Measurements from ENCODE around the gene SLCO2A1.
"Not testable (repeated sequence)": the region's sequence is repeated elsewhere in the genome, so short reads cannot be mapped to it uniquely, and the experiment has no call there.

Gene SLCO2A1

DNA sequence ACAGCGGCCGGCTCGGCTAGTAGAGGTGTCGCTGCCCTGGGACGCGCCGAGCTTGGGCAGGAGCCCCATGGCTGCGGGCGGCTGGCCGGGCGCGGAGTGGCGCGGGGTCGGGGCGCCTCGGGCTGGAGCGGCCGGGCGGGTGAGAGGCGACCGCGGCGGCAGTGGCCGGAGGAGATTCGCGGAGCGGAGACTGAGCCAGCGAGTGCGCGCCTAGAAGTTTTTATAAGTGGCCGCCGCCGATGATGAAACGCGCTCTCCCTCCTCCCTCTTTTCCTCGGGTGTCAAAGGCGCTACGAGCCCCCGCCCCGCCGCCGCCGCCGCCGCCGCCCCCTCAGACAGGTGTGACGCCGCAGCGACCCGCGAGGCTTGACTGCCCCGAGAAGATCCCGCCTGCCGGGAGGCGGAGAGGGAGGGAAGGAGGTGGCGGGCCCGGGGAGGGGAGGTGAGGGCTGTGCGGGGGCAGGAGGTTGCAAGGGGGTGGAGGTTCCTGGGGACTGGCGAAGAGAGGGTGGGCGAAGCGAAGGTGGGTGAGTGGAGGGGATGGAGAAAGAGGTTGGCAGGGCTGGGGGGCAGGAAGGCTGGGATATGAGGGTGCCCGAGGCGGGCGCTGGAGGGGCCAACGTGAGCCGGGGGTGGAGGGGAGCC is at the start of gene SLCO2A1:
Gene SLCO2A1, minus strand, starts transcription at position 192 of the 645 bp plus-strand sequence. Its CDS starts 123 bp downstream, at position 69.
- DNase-seq = peak; percentile 33

DNA sequence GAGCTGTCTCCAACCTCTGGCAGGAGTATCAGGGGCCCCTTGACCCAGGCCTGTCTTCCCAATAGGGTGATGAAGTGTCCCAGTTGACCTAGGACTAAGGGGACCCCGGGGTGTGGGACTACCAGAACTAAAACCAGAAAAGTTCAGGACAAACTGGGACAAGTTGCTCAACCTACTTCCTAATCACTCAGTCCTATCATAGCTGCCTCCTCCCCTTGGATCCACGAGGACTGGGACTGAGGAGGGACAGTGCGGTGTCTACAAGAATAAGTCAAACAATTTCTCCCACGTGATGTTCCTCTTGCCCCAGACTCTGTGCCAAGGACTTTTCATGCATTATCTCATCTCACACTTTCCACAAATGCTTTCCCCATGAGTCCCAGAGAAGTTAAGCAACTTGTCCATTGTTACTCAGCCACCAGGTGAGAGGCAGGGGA is 49.4 kb upstream of the SLCO2A1 start:
- no peak for DNase-seq

DNA sequence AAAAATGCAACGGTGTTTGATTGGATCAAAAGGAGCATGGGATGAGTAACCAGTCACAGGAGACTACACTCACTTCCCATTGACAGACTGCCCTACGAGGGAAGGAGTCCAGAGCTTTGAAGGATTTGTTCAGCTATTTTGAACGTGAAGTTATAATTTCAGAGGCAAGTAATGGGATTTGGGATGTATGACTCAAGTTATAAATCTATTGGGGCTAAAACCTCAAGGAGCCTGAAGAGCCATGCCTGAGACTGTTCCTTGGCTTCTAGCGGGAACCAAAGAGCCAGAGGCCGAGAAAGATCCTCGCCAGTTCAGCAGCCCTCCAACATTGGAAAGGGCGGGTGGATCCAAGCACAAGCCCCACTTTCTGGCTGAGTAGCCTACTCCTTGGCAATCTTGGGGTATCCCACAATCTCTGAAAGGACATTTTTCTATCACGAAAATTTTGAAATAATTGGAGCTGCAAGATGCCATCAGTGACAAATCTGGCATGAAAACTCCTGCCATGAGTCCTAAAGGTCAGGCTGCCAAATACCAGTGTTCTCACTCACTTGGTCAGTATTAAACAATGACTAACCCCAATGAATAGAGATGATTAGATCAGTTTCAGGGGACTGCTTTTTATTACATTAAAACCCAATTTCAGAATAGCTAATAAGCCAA is 48.6 kb upstream of the SLCO2A1 start:
- no peak for DNase-seq

DNA sequence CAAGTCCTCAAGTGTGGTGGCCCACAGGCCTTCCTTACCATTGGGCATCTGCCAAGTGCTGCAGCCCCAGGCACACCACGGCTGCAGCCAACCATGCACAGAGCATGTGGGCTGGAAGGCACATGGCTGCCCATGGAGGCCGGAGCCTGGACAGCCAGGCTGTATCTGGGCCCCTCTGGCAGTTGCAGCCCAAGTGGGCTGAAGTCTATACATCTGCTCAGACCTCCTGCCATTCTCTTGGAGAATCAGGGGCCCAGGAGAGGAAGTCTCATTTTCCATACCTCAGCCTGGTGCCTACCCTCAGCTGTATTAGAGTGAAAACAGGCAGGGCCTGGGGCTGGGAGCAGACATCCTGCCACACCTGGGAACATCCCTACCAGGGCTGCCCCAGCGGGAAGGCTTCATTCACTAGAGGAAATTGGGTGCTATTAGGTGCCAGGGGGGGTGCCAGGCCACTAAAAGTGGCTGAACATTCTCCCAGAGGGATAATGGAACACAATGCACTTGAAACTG is 48.0 kb upstream of the SLCO2A1 start:
- no peak for DNase-seq

DNA sequence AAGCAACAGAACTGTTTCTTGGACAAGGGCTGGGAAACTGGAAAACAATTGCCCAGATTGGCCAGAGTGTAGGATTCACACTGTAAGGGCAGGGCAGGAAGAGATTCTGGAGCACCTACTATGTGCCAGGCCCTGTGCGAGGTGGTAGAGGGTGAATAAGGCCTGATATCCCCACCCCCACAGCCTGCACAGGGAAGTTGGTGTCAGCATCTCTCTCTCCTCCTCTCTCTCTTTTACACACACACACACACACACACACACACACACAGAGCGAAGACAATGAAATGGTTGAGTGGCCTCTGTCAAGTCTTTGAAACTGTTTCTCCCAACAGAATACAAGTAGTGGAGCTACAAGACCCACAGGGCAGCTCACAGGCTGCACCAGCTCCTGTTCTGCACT is 47.1 kb upstream of the SLCO2A1 start:
- DNase-seq = no peak

DNA sequence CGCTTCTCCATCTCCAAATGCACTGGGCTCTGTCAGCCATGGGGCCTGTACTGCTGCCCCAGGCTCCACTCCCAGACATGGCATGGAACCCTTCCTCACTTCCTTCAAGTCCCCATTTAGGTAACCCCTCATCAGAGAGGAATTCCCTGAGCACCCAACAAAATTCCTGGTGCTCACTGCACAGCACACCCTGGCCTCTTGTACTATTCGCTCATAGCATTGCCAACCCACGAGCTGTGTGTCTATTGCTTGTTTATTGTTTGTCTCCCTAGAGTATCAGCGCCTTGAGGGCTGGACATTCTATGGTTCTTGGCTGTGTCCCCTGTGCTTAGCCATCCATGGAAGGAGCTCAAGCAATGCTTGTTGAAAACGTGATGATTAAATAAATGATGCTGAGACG is 46.1 kb upstream of the SLCO2A1 start:
- no peak for DNase-seq

DNA sequence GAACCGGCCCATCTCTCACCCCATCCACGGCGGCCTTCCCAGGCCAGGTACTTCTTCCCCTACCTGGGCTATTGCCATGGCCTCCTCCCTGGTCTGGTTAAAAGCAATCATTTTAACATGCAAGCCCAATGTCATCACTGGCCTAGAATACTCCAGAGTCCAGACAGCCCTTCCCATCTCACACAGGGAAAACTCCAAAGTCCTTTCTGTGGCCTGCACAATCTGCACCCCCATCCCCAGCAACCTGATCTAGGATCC is 45.8 kb upstream of the SLCO2A1 start:
- DNase-seq = no peak

DNA sequence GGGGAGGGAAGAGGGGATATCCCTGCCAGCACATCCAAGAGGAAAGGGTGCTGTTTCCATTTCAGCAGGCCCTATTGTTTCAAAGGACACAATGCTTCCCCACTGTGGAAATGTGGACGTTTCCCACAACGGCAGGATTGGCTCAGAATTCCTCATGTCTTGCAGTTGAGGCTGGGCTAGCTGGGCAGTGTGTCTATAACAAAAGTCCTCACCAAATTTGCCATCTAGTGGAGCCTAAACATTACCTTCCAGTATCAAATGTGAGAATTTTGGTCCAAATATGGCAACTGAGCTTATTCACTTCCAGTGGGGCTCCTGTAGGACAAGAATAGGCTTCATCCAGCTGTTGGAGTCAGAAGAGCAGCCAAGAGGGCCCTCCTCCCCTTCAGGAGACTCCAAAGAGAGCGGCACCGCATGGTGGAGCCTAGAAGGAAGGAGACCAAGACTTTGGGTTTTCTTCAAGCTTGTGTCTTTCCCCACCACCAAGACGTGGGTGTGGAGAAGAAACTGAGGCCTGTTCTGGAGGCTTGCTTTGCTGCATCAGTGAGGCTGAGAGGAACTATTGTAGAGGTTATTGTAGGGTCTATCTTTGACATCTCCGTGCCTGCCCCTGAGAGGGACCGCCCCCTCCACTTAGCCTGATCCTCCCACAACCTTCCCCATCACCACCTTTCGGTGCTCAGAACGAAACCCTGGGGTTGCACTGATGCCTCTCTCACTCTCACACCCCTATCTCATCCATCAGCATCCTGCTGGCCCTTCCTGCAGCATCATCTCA is 45.3 kb upstream of the SLCO2A1 start:
- no peak for DNase-seq

DNA sequence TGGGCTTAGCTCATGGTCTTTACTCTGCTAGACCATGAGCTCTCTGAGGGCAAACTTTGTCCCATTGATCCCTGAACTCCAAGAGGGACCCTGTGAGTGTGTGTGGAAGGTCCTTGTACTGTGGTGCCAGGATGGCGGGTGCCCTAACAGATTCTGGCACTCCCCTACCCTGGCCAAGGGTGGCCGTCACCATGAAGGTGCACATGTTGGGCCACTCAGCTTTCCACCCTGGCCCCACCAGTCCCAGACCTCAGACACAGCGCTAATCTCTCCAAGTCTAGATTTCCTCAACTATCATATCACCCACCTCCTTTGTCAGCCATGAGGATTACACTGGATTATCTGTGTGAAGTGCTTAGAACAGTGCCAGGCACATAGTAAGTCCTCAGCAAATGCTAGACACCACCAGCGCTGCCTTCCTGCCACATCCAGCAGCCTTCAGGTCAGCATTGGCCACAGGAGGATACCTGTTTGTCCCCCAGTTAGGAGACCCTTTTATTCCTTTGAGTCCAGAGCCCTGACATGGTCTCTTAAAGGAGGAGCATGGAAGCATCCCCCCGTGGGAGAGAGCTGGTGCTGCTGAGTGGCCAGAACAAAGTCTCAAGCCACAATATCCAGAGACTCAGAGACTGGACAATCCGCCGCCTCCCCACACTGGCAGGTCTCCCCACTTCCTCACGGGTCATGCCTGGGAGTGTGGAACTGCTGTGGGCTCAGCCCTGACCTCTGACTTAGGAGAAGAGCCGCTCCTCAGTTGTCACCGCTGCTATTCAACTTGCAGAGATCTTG is 44.5 kb upstream of the SLCO2A1 start:
- DNase-seq = no peak

DNA sequence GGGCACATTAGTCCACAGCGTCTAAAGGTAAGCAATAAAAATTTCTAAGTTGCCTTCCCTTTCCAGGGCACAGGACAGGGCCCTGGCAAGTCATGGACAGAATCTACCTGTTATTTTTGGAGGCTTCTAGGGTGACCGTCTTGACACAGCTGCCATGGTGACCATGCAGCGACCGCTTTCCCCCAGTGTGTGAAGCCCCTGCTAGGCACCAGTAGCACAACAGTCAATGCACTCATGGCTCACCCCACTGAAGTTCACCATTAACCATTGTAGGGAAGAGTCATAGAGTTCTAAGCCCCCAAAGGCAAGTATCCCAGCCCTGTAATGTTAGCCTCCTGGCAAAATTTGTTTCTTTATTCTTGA is 43.8 kb upstream of the SLCO2A1 start:
- DNase-seq = no peak

DNA sequence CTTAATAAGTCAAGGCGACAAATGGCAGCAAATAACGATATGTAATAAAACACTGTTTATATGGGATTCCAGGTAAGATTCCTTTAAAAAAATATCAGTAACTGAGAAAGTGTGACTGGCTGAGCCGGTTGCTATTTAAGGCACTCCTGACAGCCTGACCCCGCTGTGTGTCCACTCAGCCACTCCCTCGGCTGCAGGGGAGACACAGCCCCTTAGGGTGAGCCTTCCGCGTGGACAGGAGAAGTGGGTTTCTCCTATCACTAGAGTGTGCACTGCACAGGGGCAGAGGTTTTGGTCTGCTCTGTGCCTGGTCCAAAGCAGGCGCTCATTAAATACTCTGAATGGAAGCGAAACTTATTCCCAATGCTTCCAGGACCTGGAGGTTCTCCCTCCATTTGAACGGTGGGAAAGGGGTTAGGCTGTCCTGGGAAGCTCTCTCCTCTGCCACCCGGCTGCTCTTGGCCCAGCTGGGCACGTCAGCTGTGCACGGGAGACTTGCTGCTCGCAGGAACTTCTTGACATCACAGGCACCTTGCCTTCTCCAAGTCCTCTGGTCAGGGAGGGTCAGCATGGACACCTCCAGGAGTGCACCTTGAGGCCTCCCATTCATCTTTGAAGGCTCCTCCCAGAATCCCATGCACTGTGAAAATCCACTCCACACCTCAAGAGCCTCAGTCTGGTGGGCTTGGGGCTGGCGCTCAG is 43.3 kb upstream of the SLCO2A1 start:
- no peak for DNase-seq

DNA sequence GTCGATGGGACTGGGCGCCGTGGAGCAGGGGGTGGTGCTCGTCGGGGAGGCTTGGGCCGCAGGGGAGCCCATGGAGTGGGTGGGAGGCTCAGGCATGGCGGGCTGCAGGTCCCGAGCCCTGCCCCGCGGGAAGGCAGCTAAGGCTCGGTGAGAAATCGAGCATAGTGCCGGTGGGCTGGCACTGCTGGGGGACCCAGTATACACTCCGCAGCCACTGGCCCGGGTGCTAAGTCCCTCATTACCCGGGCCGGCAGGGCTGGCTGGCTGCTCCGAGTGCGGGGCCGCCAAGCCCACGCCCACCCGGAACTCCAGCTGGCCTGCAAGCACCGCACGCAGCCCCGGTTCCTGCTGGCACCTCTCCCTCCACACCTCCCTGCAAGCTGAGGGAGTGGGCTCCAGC is 40.6 kb upstream of the SLCO2A1 start:
- not testable (repeated sequence) for DNase-seq

DNA sequence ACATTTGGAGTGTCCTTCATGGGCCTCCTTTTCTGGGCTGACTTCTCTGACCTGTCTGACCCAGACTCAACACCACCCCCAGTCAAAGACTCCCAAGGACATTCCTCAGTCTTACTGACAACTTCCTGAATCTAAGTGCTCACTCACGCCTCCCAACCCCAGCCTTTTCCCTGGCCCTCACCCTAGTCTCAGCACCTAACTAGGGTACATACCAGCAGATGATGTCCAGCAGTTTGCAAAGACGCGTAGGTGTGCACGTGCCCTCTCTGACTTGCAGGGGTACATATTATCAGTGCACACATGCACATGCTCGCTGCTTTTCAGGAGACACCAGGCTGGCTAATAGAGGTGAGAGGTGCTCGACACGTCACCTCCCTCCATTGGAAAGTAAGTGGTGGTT is 38.7 kb upstream of the SLCO2A1 start:
- DNase-seq = no peak

DNA sequence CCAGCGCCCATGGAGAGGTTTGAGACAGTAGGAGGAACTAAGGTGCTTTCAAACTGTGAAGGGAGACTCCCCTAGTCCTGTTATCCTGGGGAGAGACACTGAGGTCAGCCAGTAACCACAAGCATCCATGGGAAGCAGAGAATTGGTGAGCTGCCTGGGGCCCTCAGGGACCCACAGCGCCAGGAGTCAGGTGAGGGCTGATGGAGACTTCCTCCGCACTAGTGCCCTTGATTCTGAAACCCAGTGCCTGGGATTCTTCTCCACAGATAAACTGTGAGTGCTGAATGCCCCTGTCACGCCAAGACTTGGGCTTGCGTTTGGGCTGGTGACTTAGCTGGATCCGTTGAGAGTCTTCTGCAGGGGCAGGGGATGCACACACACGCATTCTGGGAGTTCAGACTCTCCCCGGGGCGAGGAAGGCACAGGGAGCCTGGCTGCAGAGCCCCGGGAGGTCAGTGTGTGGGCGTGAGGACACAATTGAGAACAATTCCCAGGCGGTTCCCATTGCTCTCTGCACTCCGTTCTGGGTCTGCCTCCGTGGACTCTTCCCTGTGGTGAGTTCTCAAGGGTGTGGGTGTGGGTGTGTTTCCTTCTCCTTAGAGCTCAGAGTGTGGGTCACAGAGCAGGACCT is 37.9 kb upstream of the SLCO2A1 start:
- DNase-seq = no peak

DNA sequence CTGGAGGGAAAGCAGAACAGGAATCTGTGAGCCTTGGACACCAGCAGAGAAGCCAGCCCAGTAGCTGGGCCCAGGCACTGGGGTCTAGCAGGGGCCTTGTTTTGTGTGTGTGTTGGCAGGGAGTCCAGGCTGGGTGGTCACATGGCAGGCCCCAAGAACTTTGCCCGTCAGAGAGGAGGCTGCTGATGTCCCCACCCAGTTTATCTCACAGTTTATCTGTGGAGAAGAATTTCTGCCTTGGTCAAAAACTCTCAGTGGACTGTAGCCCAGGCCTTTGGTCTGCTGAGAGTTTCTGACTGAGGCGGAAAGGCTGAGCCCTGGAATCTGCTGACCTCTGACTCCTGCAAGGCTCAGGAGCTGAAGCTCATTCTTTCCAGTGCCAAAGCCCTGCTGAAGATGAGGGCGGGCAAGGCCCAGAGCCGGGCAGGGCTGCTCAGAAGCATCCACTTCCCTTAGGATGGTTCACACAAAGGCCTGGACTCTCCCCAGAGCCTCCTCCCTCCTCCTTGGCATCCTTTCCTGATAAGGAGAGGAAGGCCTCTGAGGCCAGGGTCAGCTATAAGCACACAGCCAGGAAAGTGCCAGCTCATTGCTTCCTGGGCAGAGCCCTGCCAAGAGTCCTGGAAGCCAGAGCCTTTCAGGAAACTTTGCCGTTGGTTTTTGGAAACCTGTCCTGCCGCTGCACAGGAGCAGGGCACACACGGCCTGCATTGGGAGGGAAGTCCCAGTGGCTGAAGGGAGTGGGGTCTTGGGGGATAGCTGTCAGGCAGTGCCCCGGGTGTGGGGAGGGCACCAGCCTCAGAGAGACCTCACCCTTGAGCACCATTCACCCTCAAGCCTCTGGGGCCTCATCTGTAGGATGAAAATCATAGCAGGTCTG is 37.2 kb upstream of the SLCO2A1 start:
- no peak for DNase-seq

DNA sequence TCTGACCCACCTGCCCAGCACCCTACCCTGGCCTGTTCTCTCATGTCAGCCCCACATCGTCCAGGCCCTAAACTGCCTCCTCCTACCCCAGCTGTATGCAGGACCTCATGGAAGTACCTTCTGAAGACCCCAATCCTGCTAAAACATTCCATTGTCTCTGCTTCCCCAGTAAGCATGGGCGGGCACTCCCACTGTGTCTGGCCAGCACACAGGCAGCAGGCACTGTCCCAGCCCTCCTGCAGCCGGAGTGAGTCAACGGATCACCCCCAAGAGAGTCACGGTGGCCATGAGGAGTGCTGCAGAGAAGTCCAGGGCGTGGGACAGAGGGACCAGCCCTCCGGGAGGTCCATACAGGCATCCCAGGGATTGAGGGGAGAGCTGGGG is 36.4 kb upstream of the SLCO2A1 start:
- DNase-seq = no peak

DNA sequence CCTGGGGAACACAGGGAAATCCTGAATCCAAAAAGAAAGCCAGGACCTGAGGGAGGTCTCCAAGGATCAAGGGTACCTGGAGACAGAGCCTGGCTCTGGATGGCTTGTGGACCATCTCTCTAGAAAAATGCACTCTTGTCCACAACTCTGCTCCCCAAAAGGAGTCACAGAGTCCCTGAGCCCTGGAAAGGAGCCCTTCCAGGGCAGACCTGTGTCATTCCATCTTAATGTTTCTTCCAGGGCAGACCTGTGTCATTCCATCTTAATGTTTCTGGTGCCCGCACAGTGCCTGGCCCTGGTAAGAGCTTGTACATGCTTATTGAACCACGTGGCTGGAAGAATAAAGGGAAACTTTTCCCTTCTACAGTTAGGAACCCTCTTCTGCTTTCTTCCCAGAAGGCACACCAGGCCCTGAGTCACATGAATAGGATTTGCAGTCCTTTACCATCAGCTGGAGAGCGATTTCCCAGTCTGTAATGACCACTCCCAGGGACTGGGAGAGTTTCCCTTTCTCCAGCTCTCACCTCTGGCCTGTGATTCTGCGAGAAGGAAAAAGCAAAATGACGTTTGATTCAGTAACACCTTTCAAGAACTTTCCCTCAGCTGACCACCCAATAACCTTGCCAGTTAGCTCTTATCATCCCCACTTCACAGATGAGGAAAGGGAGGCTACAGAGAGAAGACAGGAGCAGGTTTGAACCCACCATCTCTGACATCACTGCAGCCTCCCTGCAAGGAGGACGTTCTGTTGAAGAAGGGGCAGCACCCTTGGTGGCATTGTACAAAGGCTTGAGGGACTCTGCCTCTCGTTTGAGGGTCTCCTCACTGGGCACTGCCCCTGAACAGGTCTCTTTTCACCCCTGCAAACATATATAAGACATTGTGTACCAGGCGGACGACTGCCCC is 35.8 kb upstream of the SLCO2A1 start:
- DNase-seq = no peak

DNA sequence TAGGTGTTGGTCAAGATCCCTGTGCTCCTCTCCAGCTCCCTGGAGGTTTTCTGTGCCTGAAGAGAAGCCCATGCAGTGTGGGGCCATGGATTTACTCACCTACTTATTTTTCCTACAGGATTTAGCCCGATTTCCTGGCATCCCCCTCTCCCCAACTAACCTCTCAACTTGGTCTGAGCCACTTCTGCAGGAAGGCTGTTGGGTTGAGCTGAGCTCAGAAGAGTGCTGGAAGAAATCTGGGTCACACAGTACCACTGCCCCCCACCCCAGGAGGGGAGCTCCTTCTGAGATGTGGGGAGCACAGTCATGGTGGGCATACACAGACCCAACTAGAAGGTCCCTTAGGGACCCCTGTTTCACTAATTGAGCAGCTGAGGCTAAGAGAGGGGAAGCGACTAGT is 34.4 kb upstream of the SLCO2A1 start:
- DNase-seq = no peak

DNA sequence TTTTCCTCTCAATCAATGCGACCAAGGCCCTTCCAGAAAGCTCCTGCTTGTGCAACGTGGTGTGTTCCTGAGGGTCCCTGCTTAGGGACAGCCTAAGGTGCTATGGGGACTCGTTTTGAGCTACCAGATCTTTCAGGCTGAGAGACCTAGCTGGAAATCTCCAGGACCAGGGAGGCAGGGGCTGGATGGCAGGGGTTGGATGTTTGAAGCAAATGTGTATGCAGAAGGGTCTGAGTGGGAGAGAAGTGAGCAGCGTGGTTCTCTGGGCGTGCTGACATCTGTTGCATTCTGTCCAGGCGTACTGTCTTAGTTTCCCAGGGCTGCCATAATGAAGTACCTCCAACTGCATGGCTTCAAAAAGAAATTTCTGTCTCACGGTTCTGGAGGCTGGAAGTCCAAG is 31.7 kb upstream of the SLCO2A1 start:
- no peak for DNase-seq
